ENCODE data around the gene POLD3.

DNA sequence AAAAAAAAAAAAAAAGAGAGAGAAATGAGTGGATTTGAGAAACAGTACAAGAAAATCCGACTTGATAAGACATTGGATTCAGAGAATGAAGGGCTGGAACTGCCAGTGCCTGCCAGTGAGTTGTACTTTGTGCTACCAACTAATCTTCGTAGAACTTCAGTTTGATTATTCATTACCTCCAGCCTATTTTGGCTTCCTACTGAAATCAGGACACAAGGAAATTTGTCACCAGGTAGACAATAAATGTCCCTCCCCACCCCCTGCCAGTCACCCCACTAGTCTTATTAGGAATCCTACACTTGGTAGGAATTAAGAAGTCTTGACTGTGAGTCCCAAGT, 21.4 kb upstream of the POLD3 start:
- TF ChIP-seq, protein P1, sequence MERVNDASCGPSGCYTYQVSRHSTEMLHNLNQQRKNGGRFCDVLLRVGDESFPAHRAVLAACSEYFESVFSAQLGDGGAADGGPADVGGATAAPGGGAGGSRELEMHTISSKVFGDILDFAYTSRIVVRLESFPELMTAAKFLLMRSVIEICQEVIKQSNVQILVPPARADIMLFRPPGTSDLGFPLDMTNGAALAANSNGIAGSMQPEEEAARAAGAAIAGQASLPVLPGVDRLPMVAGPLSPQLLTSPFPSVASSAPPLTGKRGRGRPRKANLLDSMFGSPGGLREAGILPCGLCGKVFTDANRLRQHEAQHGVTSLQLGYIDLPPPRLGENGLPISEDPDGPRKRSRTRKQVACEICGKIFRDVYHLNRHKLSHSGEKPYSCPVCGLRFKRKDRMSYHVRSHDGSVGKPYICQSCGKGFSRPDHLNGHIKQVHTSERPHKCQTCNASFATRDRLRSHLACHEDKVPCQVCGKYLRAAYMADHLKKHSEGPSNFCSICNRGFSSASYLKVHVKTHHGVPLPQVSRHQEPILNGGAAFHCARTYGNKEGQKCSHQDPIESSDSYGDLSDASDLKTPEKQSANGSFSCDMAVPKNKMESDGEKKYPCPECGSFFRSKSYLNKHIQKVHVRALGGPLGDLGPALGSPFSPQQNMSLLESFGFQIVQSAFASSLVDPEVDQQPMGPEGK (CRISPR knock-in tag; IDR thresholded peaks at IDR 0.05; ENCODE audit: borderline replicate concordance) = no peak
- TF ChIP-seq PPARA (CRISPR knock-in tag; IDR thresholded peaks at IDR 0.05; ENCODE audit: borderline replicate concordance) (no peak), RARB (CRISPR knock-in tag; IDR thresholded peaks at IDR 0.05) (no peak), ZFP3 (CRISPR knock-in tag; IDR thresholded peaks at IDR 0.05) (no peak), ARNTL (CRISPR knock-in tag; IDR thresholded peaks at IDR 0.05; ENCODE audit: borderline replicate concordance, low read depth) (no peak), CSDC2 (CRISPR knock-in tag; IDR thresholded peaks at IDR 0.05) (no peak)
